Mammary epithelial cell (primary cell): ENCODE data around the gene BAZ1B.
"Not testable (repeated sequence)": the region's sequence is repeated elsewhere in the genome, so short reads cannot be mapped to it uniquely, and the experiment has no call there.

Experiments used
- EZH2 ChIP-seq: IDR thresholded peaks from 2 replicates; pipeline ENCODE4 v1.6.1; 2012; ENCODE audit warnings: low read length, inconsistent platforms, borderline replicate concordance
- TF ChIP-seq, protein P1 (sequence below), 2 donors: IDR thresholded peaks in 1 of 2; conservative IDR thresholded peaks in 1 of 2; 2 replicates each; pipeline ENCODE4 v1.5.1; 2011 to 2012; ENCODE audit warnings: inconsistent platforms in 2 of 2, low read length in 2 of 2, mild to moderate bottlenecking in 2 of 2, control low read depth in 1 of 2, low read depth in 1 of 2; ENCODE audit not compliant: insufficient read depth in 1 of 2; ENCODE audit errors: extremely low read depth in 1 of 2

DNA sequence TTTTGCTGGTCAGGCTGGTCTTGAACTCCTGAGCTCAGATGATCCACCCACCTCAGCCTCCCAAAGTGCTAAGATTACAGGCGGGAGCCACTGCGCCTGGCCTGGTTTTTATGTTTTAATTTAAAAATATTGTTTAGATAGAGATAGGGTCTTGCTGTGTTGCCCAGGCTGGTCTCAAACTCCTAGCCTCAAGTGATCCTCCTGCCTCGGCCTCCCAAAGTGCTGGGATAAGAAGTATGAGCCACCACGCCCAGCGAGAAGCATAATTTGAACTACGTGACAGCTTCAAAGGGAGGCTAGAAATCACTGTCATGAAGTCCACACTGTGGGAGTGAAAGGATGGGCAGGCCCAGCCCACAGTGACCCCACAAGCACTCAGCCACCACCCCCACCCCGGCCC lies 13.8 kb upstream of the BAZ1B start:
- TF ChIP-seq, protein P1, sequence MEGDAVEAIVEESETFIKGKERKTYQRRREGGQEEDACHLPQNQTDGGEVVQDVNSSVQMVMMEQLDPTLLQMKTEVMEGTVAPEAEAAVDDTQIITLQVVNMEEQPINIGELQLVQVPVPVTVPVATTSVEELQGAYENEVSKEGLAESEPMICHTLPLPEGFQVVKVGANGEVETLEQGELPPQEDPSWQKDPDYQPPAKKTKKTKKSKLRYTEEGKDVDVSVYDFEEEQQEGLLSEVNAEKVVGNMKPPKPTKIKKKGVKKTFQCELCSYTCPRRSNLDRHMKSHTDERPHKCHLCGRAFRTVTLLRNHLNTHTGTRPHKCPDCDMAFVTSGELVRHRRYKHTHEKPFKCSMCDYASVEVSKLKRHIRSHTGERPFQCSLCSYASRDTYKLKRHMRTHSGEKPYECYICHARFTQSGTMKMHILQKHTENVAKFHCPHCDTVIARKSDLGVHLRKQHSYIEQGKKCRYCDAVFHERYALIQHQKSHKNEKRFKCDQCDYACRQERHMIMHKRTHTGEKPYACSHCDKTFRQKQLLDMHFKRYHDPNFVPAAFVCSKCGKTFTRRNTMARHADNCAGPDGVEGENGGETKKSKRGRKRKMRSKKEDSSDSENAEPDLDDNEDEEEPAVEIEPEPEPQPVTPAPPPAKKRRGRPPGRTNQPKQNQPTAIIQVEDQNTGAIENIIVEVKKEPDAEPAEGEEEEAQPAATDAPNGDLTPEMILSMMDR (conservative IDR thresholded peaks at IDR 0.05 in 1 of 2, IDR thresholded peaks at IDR 0.05 in 1 of 2; ENCODE audit: extremely low read depth in 1 of 2, insufficient read depth in 1 of 2, low read depth in 1 of 2, low read length in 2 of 2) = not testable (repeated sequence)
- not testable (repeated sequence) for TF ChIP-seq EZH2
